Endometrial microvascular endothelial cells (primary cell): ENCODE measurements around the gene PYGB. TPM values are rescaled to one million over a fixed set of nuclear protein-coding genes. Genes with fewer than 3 reads are reported as not detected.

ENCODE experiments used
- in situ Hi-C: cut with HindIII; loops from 2 replicates; pipeline ENCODE4 v1.10.0; 2017; ENCODE audit warnings: low sequenced_read_pairs, low pct_unique_long_range_greater_than_20kb; ENCODE audit errors: inconsistent ontology term
- total RNA-seq: library from RNA; depleted of rRNA; stranded (reverse); fragments of >200 nt; gene quantifications from one replicate; pipeline ENCODE4 v1.2.3, GENCODE V29; 2015; ENCODE audit errors: inconsistent ontology term

PYGB gene
- total RNA-seq, 1 donor from 2014 or later, result 126 TPM

GRCh38 chr20:25287631-25288290, 39.9 kb downstream of the PYGB start:
- in situ Hi-C loops, result no loop called here

- in situ Hi-C loops, result no loop called here
Measured at GRCh38 chr20:25288291-25289181, 40.7 kb downstream of the PYGB start.

GRCh38 chr20:25289886-25290597, 42.2 kb downstream of the PYGB start:
- in situ Hi-C loops, result no loop called here

GRCh38 chr20:25290646-25291431, 43.0 kb downstream of the PYGB start:
- in situ Hi-C loops, result no loop called here

- in situ Hi-C loops, result no loop called here
Measured at GRCh38 chr20:25291432-25292133, 43.7 kb downstream of the PYGB start.

- in situ Hi-C loops, result no loop called here
Measured at GRCh38 chr20:25292176-25292891, 44.4 kb downstream of the PYGB start.

- in situ Hi-C loops, result no loop called here
Measured at GRCh38 chr20:25293507-25293906, 45.6 kb downstream of the PYGB start.

GRCh38 chr20:25293910-25294458, 46.1 kb downstream of the PYGB start:
- in situ Hi-C loops, result no loop called here

- in situ Hi-C loops, result no loop called here
Measured at GRCh38 chr20:25294459-25295385, 46.8 kb downstream of the PYGB start.

- in situ Hi-C loops, result no loop called here
Measured at GRCh38 chr20:25295386-25296093, 47.7 kb downstream of the PYGB start.

- in situ Hi-C loops, result no loop called here
Measured at GRCh38 chr20:25296094-25297093, 48.5 kb downstream of the PYGB start.

GRCh38 chr20:25297141-25297905, 49.4 kb downstream of the PYGB start:
- in situ Hi-C loops, result no loop called here

- in situ Hi-C loops, result no loop called here
Measured at GRCh38 chr20:25299806-25300205, 51.9 kb downstream of the PYGB start.

GRCh38 chr20:25300496-25301170, 52.7 kb downstream of the PYGB start:
- in situ Hi-C loops, result no loop called here
